Lower lobe of right lung (tissue), 2 donors: ENCODE data around the gene FKTN. TPM values are rescaled to one million over a fixed set of nuclear protein-coding genes. Genes with fewer than 3 reads are reported as not detected.
A peak's percentile ranks its signal among the peaks of the same experiment; 100 is the strongest.
"Not testable (repeated sequence)": the region's sequence is repeated elsewhere in the genome, so short reads cannot be mapped to it uniquely, and the experiment has no call there.

Experiments
- ATAC-seq, 2 donors: fragments of 200-7000 bp; cut with Tn5 transposase; one replicate each; pipeline ENCODE4 v1.9.1; 2020 to 2022; ENCODE audit warnings: mild to moderate bottlenecking in 2 of 2, moderate library complexity in 2 of 2
- DNase-seq: peaks from one replicate; pipeline ENCODE4 v3.0.0-alpha.2; 2020
- H3K27ac ChIP-seq: fragments of 200-600 bp; one replicate; pipeline ENCODE4 v1.8.0; 2022
- H3K27me3 ChIP-seq: fragments of 200-600 bp; one replicate; pipeline ENCODE4 v1.8.0; 2022; ENCODE audit warnings: low read depth
- H3K36me3 ChIP-seq: fragments of 200-600 bp; one replicate; pipeline ENCODE4 v1.8.0; 2022; ENCODE audit warnings: mild to moderate bottlenecking
- H3K4me1 ChIP-seq: fragments of 200-600 bp; one replicate; pipeline ENCODE4 v1.8.0; 2022
- H3K4me3 ChIP-seq: fragments of 200-600 bp; one replicate; pipeline ENCODE4 v1.8.0; 2022; ENCODE audit warnings: mild to moderate bottlenecking
- H3K9me3 ChIP-seq: fragments of 200-600 bp; one replicate; pipeline ENCODE4 v1.8.0; 2022
- CTCF ChIP-seq: fragments of 200-600 bp; IDR thresholded peaks from one replicate; pipeline ENCODE4 v1.8.0; 2022; ENCODE audit warnings: antibody characterized with exemption, mild to moderate bottlenecking
- intact Hi-C: fragments of 100-400 bp; cut with DNase I; formaldehyde crosslinking; loops from one replicate; pipeline ENCODE4 v1.11.0; 2022
- total RNA-seq: library from RNA; stranded (reverse); fragmentation: NEBNext Ultra II Directional; extraction: Animal tissue kit (Norgen Biotek cat#: 25700); gene quantifications from one replicate; pipeline ENCODE4 v1.2.1, GENCODE V29; 2021
- donor health status: DM: no; HTN: yes; CAD: no; lungs with severe emphysema.

FKTN gene
- total RNA-seq, 1 donor from 2014 or later: 14.6 TPM

- no peaks in the 10 kb centered on the region for H3K4me1 ChIP-seq
- no peak overlapping the region for H3K27ac ChIP-seq
- ATAC-seq (no peak), DNase-seq (no peak)
- H3K36me3 ChIP-seq: peaks cover 5% of the 10 kb centered on the region
- intact Hi-C loops: no loop called here
- no peak overlapping the region for H3K4me3 ChIP-seq
- H3K27me3 ChIP-seq: no peaks in the 10 kb centered on the region
- no peak for TF ChIP-seq CTCF
- peaks cover 4% of the 10 kb centered on the region for H3K9me3 ChIP-seq
These were observed 14.5 kb downstream of the FKTN start for GRCh38 chr9:105572455-105572854.

- H3K4me1 ChIP-seq: not testable (repeated sequence)
These were observed 22.0 kb downstream of the FKTN start for GRCh38 chr9:105579952-105580351.

GRCh38 chr9:105581550-105581949 lies 23.6 kb downstream of the FKTN start:
- intact Hi-C loops: not testable (repeated sequence)

More at GRCh38 chr9:105579952-105580351, 22.0 kb downstream of the FKTN start:
- H3K27ac ChIP-seq, intact Hi-C loops, H3K9me3 ChIP-seq, ATAC-seq, H3K4me3 ChIP-seq, H3K36me3 ChIP-seq, DNase-seq, H3K27me3 ChIP-seq: not testable (repeated sequence)

DNA sequence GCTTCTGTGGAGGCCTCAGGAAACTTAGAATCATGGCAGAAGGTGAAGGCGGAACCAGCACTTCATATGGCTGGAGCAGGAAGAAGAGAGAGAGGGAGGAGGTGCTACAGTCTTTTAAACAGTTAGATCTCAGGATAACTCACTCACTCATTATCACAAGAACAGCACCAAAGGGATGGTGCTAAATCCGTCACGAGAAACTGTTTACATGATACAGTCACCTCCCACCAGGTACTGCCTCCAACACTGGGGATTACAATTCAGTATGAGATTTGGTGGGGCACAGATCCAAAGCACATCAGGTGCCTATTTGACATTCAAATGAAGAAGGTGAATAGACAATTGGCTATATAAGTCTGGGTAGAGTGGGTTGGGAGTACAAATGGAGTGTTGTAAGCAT lies 35.2 kb downstream of the FKTN start:
- Histone ChIP-seq H3K4me3 (no peak overlapping the region), H3K27ac (no peak overlapping the region), H3K9me3 (peaks cover 9% of the 10 kb centered on the region), H3K27me3 (no peaks in the 10 kb centered on the region), H3K4me1 (no peaks in the 10 kb centered on the region), H3K36me3 (peaks cover 23% of the 10 kb centered on the region)
- TF ChIP-seq CTCF: no peak
- DNase-seq (no peak), ATAC-seq (no peak)
- intact Hi-C loops: no loop called here

More at GRCh38 chr9:105581550-105581949, 23.6 kb downstream of the FKTN start:
- not testable (repeated sequence) for H3K27ac ChIP-seq, H3K9me3 ChIP-seq, DNase-seq, H3K4me1 ChIP-seq, H3K36me3 ChIP-seq, H3K27me3 ChIP-seq, H3K4me3 ChIP-seq, ATAC-seq

- Histone ChIP-seq H3K4me3 (no peak overlapping the region), H3K27ac (no peak overlapping the region), H3K36me3 (peaks cover 5% of the 10 kb centered on the region), H3K4me1 (no peaks in the 10 kb centered on the region), H3K9me3 (no peaks in the 10 kb centered on the region), H3K27me3 (no peaks in the 10 kb centered on the region)
- intact Hi-C loops: no loop called here
- peak; percentile 49 for TF ChIP-seq CTCF
- DNase-seq (no peak), ATAC-seq (peak; percentile 51 to 69)
These were observed 51.0 kb downstream of the FKTN start for GRCh38 chr9:105608721-105609598.

GRCh38 chr9:105621001-105621400 lies 63.1 kb downstream of the FKTN start:
- TF ChIP-seq CTCF: no peak
- Histone ChIP-seq H3K9me3 (no peaks in the 10 kb centered on the region), H3K27ac (no peak overlapping the region), H3K4me3 (no peak overlapping the region), H3K36me3 (no peaks in the 10 kb centered on the region), H3K27me3 (no peaks in the 10 kb centered on the region), H3K4me1 (no peaks in the 10 kb centered on the region)
- intact Hi-C loops: no loop called here
- no peak for DNase-seq
- ATAC-seq: no peak
